Trophoblast cell (in vitro differentiated cells and primary cell): ENCODE measurements around the gene CNIH3.

Source experiments
- DNase-seq, 2 donors: peaks; one replicate each; pipeline ENCODE4 v3.0.0-alpha.2; 2016
- H2AFZ ChIP-seq: 2 replicates; pipeline ENCODE4 v1.6.1; 2013; ENCODE audit warnings: low read length, moderate library complexity, mild to moderate bottlenecking; ENCODE audit not compliant: insufficient read depth, poor library complexity
- H2AK5ac ChIP-seq: 2 replicates; pipeline ENCODE4 v1.6.1; 2013; ENCODE audit warnings: mild to moderate bottlenecking, low read length
- H2BK120ac ChIP-seq: 2 replicates; pipeline ENCODE4 v1.6.1; 2013; ENCODE audit warnings: low read length, mild to moderate bottlenecking, moderate library complexity; ENCODE audit not compliant: insufficient read depth, poor library complexity
- H2BK12ac ChIP-seq: 2 replicates; pipeline ENCODE4 v1.6.1; 2013; ENCODE audit warnings: mild to moderate bottlenecking, low read length, moderate library complexity
- H2BK5ac ChIP-seq: 2 replicates; pipeline ENCODE4 v1.6.1; 2013; ENCODE audit warnings: low read length, low read depth, moderate library complexity, mild to moderate bottlenecking; ENCODE audit not compliant: poor library complexity
- H3K14ac ChIP-seq: 2 replicates; pipeline ENCODE4 v1.6.1; 2013; ENCODE audit warnings: mild to moderate bottlenecking, low read length
- H3K18ac ChIP-seq: 2 replicates; pipeline ENCODE4 v1.6.1; 2013; ENCODE audit warnings: mild to moderate bottlenecking, low read length
- H3K23ac ChIP-seq: 2 replicates; pipeline ENCODE4 v1.6.1; 2013; ENCODE audit warnings: low read length
- H3K27ac ChIP-seq: 2 replicates; pipeline ENCODE4 v1.5.1; 2013; ENCODE audit warnings: low read depth, mild to moderate bottlenecking, inconsistent platforms, low read length, moderate library complexity
- H3K27me3 ChIP-seq: 2 replicates; pipeline ENCODE4 v1.6.1; 2013; ENCODE audit warnings: inconsistent platforms, mild to moderate bottlenecking, low read length, moderate library complexity; ENCODE audit not compliant: insufficient read depth
- H3K36me3 ChIP-seq, 2 experiments: 1 replicate in 1 of 2; 2 replicates in 1 of 2; pipeline ENCODE4 v1.6.1; 2013; ENCODE audit warnings: low read length in 2 of 2, mild to moderate bottlenecking in 2 of 2, moderate library complexity in 1 of 2; ENCODE audit not compliant: insufficient read depth in 2 of 2, control insufficient read depth in 1 of 2
- H3K4ac ChIP-seq: 2 replicates; pipeline ENCODE4 v1.6.1; 2013; ENCODE audit warnings: low read depth, mild to moderate bottlenecking, low read length, moderate library complexity
- H3K4me1 ChIP-seq, 2 experiments: 1 replicate in 1 of 2; 2 replicates in 1 of 2; pipeline ENCODE4 v1.6.1; 2013; ENCODE audit warnings: low read length in 2 of 2, mild to moderate bottlenecking in 2 of 2, moderate library complexity in 1 of 2; ENCODE audit not compliant: insufficient read depth in 2 of 2, control insufficient read depth in 1 of 2
- H3K4me2 ChIP-seq: 2 replicates; pipeline ENCODE4 v1.6.1; 2013; ENCODE audit warnings: inconsistent platforms, mild to moderate bottlenecking, low read length, moderate library complexity
- H3K4me3 ChIP-seq: 2 replicates; pipeline ENCODE4 v1.5.1; 2013; ENCODE audit warnings: mild to moderate bottlenecking, low read depth, low read length, inconsistent platforms
- H3K79me1 ChIP-seq: one replicate; pipeline ENCODE4 v1.6.1; 2013; ENCODE audit warnings: low read length
- H3K79me2 ChIP-seq: 2 replicates; pipeline ENCODE4 v1.6.1; 2013; ENCODE audit warnings: low read length, mild to moderate bottlenecking; ENCODE audit not compliant: control insufficient read depth, insufficient read depth, poor library complexity
- H3K9ac ChIP-seq: 2 replicates; pipeline ENCODE4 v1.6.1; 2013; ENCODE audit warnings: mild to moderate bottlenecking, low read length
- H3K9me3 ChIP-seq: 2 replicates; pipeline ENCODE4 v1.6.1; 2013; ENCODE audit warnings: low read depth, mild to moderate bottlenecking, control low read depth, inconsistent platforms, low read length; ENCODE audit not compliant: insufficient read depth
- H4K12ac ChIP-seq: 2 replicates; pipeline ENCODE4 v1.6.1; 2013; ENCODE audit warnings: low read depth, mild to moderate bottlenecking, low read length, moderate library complexity
- H4K8ac ChIP-seq: 2 replicates; pipeline ENCODE4 v1.6.1; 2013; ENCODE audit warnings: low read depth, mild to moderate bottlenecking, low read length, moderate library complexity
- H4K91ac ChIP-seq: one replicate; pipeline ENCODE4 v1.6.1; 2013; ENCODE audit warnings: low read depth, mild to moderate bottlenecking, low read length, moderate library complexity
- WGBS: extraction: QIAGEN DNeasy Blood & Tissue Kit; methylation state at CpG from one replicate; pipeline ENCODE4 v1.1.7; 2013; ENCODE audit warnings: missing lambda C conversion rate; ENCODE audit not compliant: insufficient read length, insufficient coverage; ENCODE audit errors: extremely low coverage; 5-methylcytosine and 5-hydroxymethylcytosine counted together

The CNIH3 gene

DNA sequence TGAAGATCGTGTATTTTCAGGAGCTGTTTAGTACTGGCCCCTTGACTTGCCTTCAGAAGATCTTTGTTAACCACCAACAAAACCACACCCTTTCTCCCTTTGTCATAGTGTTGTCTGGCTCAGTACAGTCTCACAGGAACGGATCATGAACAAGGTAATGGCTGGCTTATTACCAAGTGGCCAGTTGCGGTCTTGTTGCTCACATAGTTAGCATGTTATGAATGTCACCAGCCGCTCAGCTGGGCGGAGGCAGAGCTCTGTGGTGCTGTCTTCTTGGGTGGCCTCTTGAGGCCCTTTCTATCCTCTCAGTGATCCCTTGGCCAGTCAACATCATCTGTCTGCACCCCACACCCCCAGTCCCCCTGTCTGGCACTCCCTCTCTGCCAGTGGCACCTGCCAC is 21.4 kb downstream of the CNIH3 start:
- no peak overlapping the region for H2AFZ ChIP-seq
- H3K4me2 ChIP-seq: no peak overlapping the region
- peaks cover 23% of the 10 kb centered on the region for H3K79me1 ChIP-seq
- H3K9me3 ChIP-seq: no peaks in the 10 kb centered on the region
- H2BK12ac ChIP-seq: peak overlapping the region; percentile 71
- no peak overlapping the region for H3K27ac ChIP-seq
- no peak overlapping the region for H2BK5ac ChIP-seq
- no peak overlapping the region for H3K4me3 ChIP-seq
- no peak overlapping the region for H3K18ac ChIP-seq
- DNase-seq: peak; percentile 64 to 67
- peaks cover 35 to 46% of the 10 kb centered on the region in 2 experiments for H3K4me1 ChIP-seq
- H3K27me3 ChIP-seq: no peaks in the 10 kb centered on the region
- H3K36me3 ChIP-seq: no peaks in the 10 kb centered on the region
- H4K91ac ChIP-seq: peak overlapping the region; percentile 20
- no peak overlapping the region for H2BK120ac ChIP-seq
- no peak overlapping the region for H3K23ac ChIP-seq
- H3K79me2 ChIP-seq: no peaks in the 10 kb centered on the region
- no peak overlapping the region for H3K14ac ChIP-seq
- WGBS: no CpG with 5 or more reads among the region's 5 CpGs
- H3K9ac ChIP-seq: no peak overlapping the region
- H4K12ac ChIP-seq: no peak overlapping the region
- H3K4ac ChIP-seq: no peak overlapping the region
- no peak overlapping the region for H4K8ac ChIP-seq
- H2AK5ac ChIP-seq: peak overlapping the region; percentile 38

DNA sequence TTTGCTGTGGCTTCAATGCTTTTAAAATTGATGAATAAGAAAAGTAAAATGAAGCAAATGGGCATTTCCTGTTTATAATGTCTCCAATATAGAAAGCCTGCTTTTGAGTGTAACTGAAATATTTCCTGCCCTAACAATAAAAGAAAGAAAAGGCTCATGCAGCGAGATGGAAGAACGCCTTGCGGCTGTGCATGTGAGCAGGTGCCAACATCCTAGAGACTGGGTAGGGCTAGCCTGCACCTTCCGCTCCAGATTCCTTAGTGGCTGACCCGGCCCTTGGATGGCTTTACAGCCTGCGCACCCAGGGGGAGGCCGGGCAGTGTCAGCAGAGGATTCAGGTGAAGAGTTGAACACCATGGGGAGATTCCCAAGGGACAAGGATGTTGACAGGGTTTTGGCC is 21.8 kb downstream of the CNIH3 start:
- Histone ChIP-seq H3K4me3 (no peak overlapping the region), H4K12ac (no peak overlapping the region), H2BK120ac (peak overlapping the region; percentile 84), H3K27me3 (no peaks in the 10 kb centered on the region), H3K27ac (no peak overlapping the region), H4K8ac (no peak overlapping the region), H3K4ac (peak overlapping the region; percentile 36), H2BK5ac (peak overlapping the region; percentile 39), H3K79me1 (peaks cover 20% of the 10 kb centered on the region), H3K79me2 (no peaks in the 10 kb centered on the region), H4K91ac (peak overlapping the region; percentile 80), H3K9ac (no peak overlapping the region), H3K18ac (no peak overlapping the region), H3K14ac (peak overlapping the region; percentile 46), H3K4me2 (no peak overlapping the region), H2AK5ac (peak overlapping the region; percentile 57), H2BK12ac (peak overlapping the region; percentile 85), H3K9me3 (no peaks in the 10 kb centered on the region), H3K23ac (no peak overlapping the region), H3K4me1 (peaks cover 32 to 42% of the 10 kb centered on the region in 2 experiments), H2AFZ (no peak overlapping the region), H3K36me3 (no peaks in the 10 kb centered on the region)
- DNase-seq: no peak
- no CpG with 5 or more reads among the region's 7 CpGs for WGBS

DNA sequence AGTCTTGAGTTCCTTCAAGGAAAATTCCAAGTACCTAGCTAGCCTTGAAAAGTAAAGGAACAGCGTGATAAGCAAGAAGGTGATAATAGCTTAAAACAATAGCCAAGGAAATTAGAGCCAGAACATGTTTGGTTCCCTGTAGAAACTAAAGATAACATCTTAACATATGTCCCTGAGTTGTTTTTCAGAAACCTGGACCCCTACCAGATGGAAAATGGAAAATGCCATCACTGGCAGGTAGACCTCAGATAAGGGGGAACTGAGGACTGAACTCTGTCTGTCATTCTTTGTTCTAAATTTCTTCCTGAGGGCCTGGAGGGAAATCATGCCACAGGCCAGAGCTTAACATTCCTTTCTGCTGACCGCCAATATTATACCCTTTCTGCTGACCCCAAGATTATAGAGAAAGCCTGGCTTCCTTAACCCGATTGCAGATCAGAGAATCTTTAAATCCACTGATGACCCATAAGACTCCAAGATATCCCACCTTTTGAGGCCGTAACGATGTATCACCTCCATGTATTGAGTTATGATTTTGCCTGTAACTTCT is 23.4 kb downstream of the CNIH3 start:
- H3K14ac ChIP-seq: no peak overlapping the region
- H3K4ac ChIP-seq: no peak overlapping the region
- peak overlapping the region; percentile 30 for H3K4me2 ChIP-seq
- no peaks in the 10 kb centered on the region for H3K36me3 ChIP-seq
- no peak overlapping the region for H4K8ac ChIP-seq
- no peaks in the 10 kb centered on the region for H3K27me3 ChIP-seq
- no peak overlapping the region for H3K23ac ChIP-seq
- no peak overlapping the region for H3K18ac ChIP-seq
- H3K79me2 ChIP-seq: no peaks in the 10 kb centered on the region
- H3K27ac ChIP-seq: peak overlapping the region; percentile 83
- peaks cover 29 to 34% of the 10 kb centered on the region in 2 experiments for H3K4me1 ChIP-seq
- peak overlapping the region; percentile 80 for H2BK5ac ChIP-seq
- H3K9ac ChIP-seq: no peak overlapping the region
- DNase-seq: no peak
- no peak overlapping the region for H3K4me3 ChIP-seq
- peak overlapping the region; percentile 74 for H2BK120ac ChIP-seq
- H2AFZ ChIP-seq: no peak overlapping the region
- H2AK5ac ChIP-seq: no peak overlapping the region
- H3K79me1 ChIP-seq: peaks cover 16% of the 10 kb centered on the region
- H4K91ac ChIP-seq: peak overlapping the region; percentile 67
- no peaks in the 10 kb centered on the region for H3K9me3 ChIP-seq
- WGBS: no CpG with 5 or more reads among the region's 5 CpGs
- H2BK12ac ChIP-seq: no peak overlapping the region
- H4K12ac ChIP-seq: no peak overlapping the region

DNA sequence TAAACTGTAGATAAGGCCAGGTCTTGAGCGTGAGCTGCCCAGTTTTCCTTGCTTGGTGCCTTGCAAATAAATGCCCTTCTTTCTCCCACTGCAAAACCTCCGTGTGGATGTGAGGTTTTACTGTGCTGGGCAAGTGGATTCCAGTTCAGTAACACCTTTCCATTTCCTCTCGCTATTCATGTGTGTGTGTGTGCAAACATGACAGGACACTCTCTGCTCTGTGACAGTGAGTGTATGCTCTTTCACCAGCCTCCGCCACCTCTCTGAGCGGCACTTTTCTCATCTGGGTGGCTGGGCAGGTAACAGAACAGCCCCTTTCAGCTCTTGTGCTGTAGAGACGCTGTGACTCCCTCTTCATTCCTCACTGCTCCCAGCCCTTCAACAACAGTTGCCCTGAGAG is 23.9 kb downstream of the CNIH3 start:
- H3K4me2 ChIP-seq: peak overlapping the region; percentile 30
- peak overlapping the region; percentile 3 for H3K14ac ChIP-seq
- WGBS: no CpG with 5 or more reads among the region's 6 CpGs

More for the DNA sequence above, 23.9 kb downstream of the CNIH3 start:
- Histone ChIP-seq H4K8ac (no peak overlapping the region), H3K4ac (no peak overlapping the region), H4K12ac (no peak overlapping the region), H2AFZ (no peak overlapping the region), H3K36me3 (no peaks in the 10 kb centered on the region), H3K4me1 (peaks cover 29 to 34% of the 10 kb centered on the region in 2 experiments), H3K9me3 (no peaks in the 10 kb centered on the region), H2AK5ac (peak overlapping the region; percentile 8), H3K9ac (no peak overlapping the region), H3K79me2 (no peaks in the 10 kb centered on the region), H3K27me3 (no peaks in the 10 kb centered on the region), H2BK12ac (peak overlapping the region; percentile 47), H2BK120ac (peak overlapping the region; percentile 21), H4K91ac (peak overlapping the region; percentile 67), H3K23ac (no peak overlapping the region), H2BK5ac (peak overlapping the region; percentile 37), H3K18ac (peak overlapping the region; percentile 15), H3K27ac (peak overlapping the region; percentile 62), H3K79me1 (peaks cover 16% of the 10 kb centered on the region), H3K4me3 (no peak overlapping the region)
- no peak for DNase-seq
